Measurements from ENCODE around the gene GINS2. TPM values are rescaled to one million over a fixed set of nuclear protein-coding genes. Genes with fewer than 3 reads are reported as not detected.
A peak's percentile ranks its signal among the peaks of the same experiment; 100 is the strongest.

GINS2 gene
- total and polyA plus RNA-seq, 2 experiments from 2014 or later = 8.9 to 26.5 TPM

DNA sequence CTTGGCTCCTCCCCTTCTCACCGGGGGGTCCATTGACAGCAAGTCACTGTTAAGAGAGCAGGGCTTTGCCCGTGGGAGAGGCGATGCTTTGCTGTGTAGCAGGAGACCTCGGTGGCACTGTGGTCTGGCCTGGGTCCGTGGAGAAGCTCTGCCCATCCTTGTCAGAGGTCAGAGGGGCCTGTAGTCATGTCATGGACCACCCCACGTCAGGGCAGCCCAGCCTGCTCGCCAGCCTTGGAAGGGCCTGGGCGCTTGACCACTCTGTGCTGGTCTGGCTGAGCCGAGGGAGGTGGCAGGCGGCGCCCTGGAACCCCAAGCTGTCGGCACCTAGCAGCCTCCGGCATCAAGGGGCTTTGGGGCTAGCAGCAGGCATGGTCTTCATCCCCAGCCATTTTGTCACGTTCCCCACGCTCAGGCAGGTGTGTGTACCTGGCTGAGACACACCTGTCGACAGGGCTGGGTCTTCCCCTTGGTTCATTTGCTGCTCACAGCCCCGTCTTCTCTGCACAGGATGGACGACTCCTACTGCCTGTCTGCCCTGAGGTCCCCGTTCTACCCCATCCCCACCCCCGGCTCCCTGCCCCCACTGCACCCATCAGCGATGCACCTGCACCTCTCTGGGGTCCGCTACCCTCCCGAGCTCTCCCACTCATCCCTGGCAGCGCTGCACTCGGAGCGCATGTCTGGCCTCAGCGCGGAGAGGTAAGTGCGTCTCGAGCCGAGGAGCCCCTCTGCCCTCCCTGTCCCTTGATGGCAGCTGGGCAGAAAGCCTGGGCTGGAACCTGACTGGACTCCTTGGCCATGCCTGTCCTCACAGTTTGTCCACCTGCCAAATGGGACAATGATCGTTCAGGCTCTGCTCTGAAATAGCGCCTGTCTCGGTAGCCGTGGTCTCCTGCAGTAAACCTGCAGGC, 33.3 kb downstream of the GINS2 start:
- DNase-seq (ENCODE audit: low read depth in 1 of 2, low spot score in 1 of 2) = no peak
- H3K27me3 ChIP-seq = no peaks in the 10 kb centered on the region
- peaks cover 15% of the 10 kb centered on the region for H3K4me1 ChIP-seq (ENCODE audit: low read depth)
- TF ChIP-seq, protein P1, sequence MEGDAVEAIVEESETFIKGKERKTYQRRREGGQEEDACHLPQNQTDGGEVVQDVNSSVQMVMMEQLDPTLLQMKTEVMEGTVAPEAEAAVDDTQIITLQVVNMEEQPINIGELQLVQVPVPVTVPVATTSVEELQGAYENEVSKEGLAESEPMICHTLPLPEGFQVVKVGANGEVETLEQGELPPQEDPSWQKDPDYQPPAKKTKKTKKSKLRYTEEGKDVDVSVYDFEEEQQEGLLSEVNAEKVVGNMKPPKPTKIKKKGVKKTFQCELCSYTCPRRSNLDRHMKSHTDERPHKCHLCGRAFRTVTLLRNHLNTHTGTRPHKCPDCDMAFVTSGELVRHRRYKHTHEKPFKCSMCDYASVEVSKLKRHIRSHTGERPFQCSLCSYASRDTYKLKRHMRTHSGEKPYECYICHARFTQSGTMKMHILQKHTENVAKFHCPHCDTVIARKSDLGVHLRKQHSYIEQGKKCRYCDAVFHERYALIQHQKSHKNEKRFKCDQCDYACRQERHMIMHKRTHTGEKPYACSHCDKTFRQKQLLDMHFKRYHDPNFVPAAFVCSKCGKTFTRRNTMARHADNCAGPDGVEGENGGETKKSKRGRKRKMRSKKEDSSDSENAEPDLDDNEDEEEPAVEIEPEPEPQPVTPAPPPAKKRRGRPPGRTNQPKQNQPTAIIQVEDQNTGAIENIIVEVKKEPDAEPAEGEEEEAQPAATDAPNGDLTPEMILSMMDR (IDR thresholded peaks at IDR 0.05; ENCODE audit: low read depth, low read length) = no peak
- H3K27ac ChIP-seq = no peak overlapping the region
- H3K36me3 ChIP-seq = peaks cover 49% of the 10 kb centered on the region
- no peaks in the 10 kb centered on the region for H3K9me3 ChIP-seq (ENCODE audit: low read depth)
- H3K4me3 ChIP-seq = no peak overlapping the region

GRCh38 chr16:85654251-85655095, 34.3 kb downstream of the GINS2 start:
- Histone ChIP-seq H3K4me1 (ENCODE audit: low read depth) (peaks cover 8% of the 10 kb centered on the region), H3K4me3 (no peak overlapping the region), H3K9me3 (ENCODE audit: low read depth) (no peaks in the 10 kb centered on the region), H3K36me3 (peaks cover 51% of the 10 kb centered on the region), H3K27me3 (no peaks in the 10 kb centered on the region), H3K27ac (no peak overlapping the region)
- TF ChIP-seq, protein P1 (IDR thresholded peaks at IDR 0.05; ENCODE audit: low read depth, low read length) = no peak
- no peak for DNase-seq (ENCODE audit: low read depth in 1 of 2, low spot score in 1 of 2)

- Histone ChIP-seq H3K4me3 (no peak overlapping the region), H3K27me3 (no peaks in the 10 kb centered on the region), H3K9me3 (ENCODE audit: low read depth) (no peaks in the 10 kb centered on the region), H3K27ac (no peak overlapping the region), H3K36me3 (peaks cover 46% of the 10 kb centered on the region), H3K4me1 (ENCODE audit: low read depth) (no peaks in the 10 kb centered on the region)
- TF ChIP-seq, protein P1 (IDR thresholded peaks at IDR 0.05; ENCODE audit: low read depth, low read length) = no peak
- DNase-seq (ENCODE audit: low read depth in 1 of 2, low spot score in 1 of 2) = no peak
Measured at GRCh38 chr16:85653290-85653891, 35.4 kb downstream of the GINS2 start.

GRCh38 chr16:85652431-85653221, 36.1 kb downstream of the GINS2 start:
- TF ChIP-seq, protein P1 (IDR thresholded peaks at IDR 0.05; ENCODE audit: low read depth, low read length) = no peak
- Histone ChIP-seq H3K4me1 (ENCODE audit: low read depth) (no peaks in the 10 kb centered on the region), H3K36me3 (peaks cover 38% of the 10 kb centered on the region), H3K4me3 (no peak overlapping the region), H3K27me3 (no peaks in the 10 kb centered on the region), H3K27ac (peak overlapping the region; percentile 77), H3K9me3 (ENCODE audit: low read depth) (no peaks in the 10 kb centered on the region)
- peak; percentile 51 to 54 for DNase-seq (ENCODE audit: low read depth in 1 of 2, low spot score in 1 of 2)

All from cardiac muscle cell (in vitro differentiated cells and primary cell).